OCI-LY1 (cell line): ENCODE results near the gene RAB4B.
"Not testable (repeated sequence)": the region's sequence is repeated elsewhere in the genome, so short reads cannot be mapped to it uniquely, and the experiment has no call there.

Source experiments
- H2AFZ ChIP-seq: fragments of 200-600 bp; sonication (generic), shearing (Covaris generic); 2 replicates; pipeline ENCODE4 v1.6.0; 2014; ENCODE audit warnings: antibody characterized with exemption, mild to moderate bottlenecking, low read length
- H3F3A ChIP-seq: fragments of 200-600 bp; sonication (generic), shearing (Covaris generic); 2 replicates; pipeline ENCODE4 v1.6.0; 2014; ENCODE audit warnings: mild to moderate bottlenecking, antibody characterized with exemption, low read length, moderate library complexity; ENCODE audit not compliant: insufficient read depth
- H3K27ac ChIP-seq: fragments of 200-600 bp; sonication (generic); 2 replicates; pipeline ENCODE4 v1.5.1; 2014; ENCODE audit warnings: low read length, mixed run types, mild to moderate bottlenecking, low read depth; ENCODE audit not compliant: poor library complexity, severe bottlenecking
- H3K27me3 ChIP-seq: fragments of 200-600 bp; sonication (generic); 2 replicates; pipeline ENCODE4 v1.6.0; 2014; ENCODE audit warnings: antibody characterized with exemption, mild to moderate bottlenecking, low read length, moderate library complexity; ENCODE audit not compliant: insufficient read depth
- H3K36me3 ChIP-seq: fragments of 200-600 bp; sonication (generic); 2 replicates; pipeline ENCODE4 v1.6.1; 2014; ENCODE audit warnings: mild to moderate bottlenecking, antibody characterized with exemption, low read length, moderate library complexity, mixed read lengths; ENCODE audit not compliant: insufficient read depth
- H3K4me1 ChIP-seq: fragments of 200-600 bp; sonication (generic); 2 replicates; pipeline ENCODE4 v1.5.1; 2014; ENCODE audit warnings: mild to moderate bottlenecking, low read length, moderate library complexity; ENCODE audit not compliant: insufficient read depth, severe bottlenecking
- H3K4me2 ChIP-seq: fragments of 200-600 bp; sonication (generic), shearing (Covaris generic); 2 replicates; pipeline ENCODE4 v1.6.1; 2014; ENCODE audit warnings: low read length
- H3K4me3 ChIP-seq: fragments of 200-600 bp; sonication (generic); 2 replicates; pipeline ENCODE4 v1.5.1; 2014; ENCODE audit warnings: low read length, low read depth, mild to moderate bottlenecking, mixed read lengths; ENCODE audit not compliant: poor library complexity, severe bottlenecking
- H3K79me2 ChIP-seq: fragments of 200-600 bp; shearing (Covaris generic); 2 replicates; pipeline ENCODE4 v1.6.1; 2016; ENCODE audit warnings: mixed run types, low read length, mixed read lengths; ENCODE audit not compliant: insufficient read depth
- H3K9ac ChIP-seq: fragments of 200-600 bp; sonication (generic), shearing (Covaris generic); 2 replicates; pipeline ENCODE4 v1.6.1; 2014; ENCODE audit warnings: mild to moderate bottlenecking, low read length, mixed read lengths
- H3K9me2 ChIP-seq: fragments of 200-600 bp; sonication (generic), shearing (Covaris generic); 2 replicates; pipeline ENCODE4 v1.6.1; 2014; ENCODE audit warnings: low read depth, mild to moderate bottlenecking, low read length, mixed read lengths
- H3K9me3 ChIP-seq: fragments of 200-600 bp; shearing (Covaris generic); 2 replicates; pipeline ENCODE4 v1.6.1; 2014; ENCODE audit warnings: low read length, mixed read lengths
- H4K20me1 ChIP-seq: fragments of 200-600 bp; sonication (generic), shearing (Covaris generic); 2 replicates; pipeline ENCODE4 v1.6.0; 2016; ENCODE audit warnings: mild to moderate bottlenecking, low read length; ENCODE audit not compliant: insufficient read depth

RAB4B gene

DNA sequence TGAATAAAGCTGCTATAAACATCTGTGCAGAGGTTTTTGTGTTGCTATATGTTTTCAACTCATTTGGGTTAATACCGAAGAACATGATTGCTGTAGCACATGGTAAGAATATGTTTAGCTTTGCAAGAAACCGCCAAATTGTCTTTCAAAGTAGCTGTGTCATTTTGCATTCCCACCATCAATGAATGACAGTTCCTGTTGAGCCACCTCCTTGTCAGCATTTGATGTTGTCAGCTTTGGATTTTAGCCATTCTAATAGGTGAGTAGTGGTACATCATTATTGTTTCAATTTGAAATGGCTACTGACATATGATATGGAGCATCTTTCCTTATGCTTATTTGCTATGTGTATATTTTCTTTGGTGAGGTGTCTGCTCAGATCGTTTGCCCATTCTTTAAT, 64.0 kb downstream of the RAB4B start:
- H3F3A ChIP-seq, H4K20me1 ChIP-seq, H3K4me2 ChIP-seq, H3K27ac ChIP-seq, H3K27me3 ChIP-seq, H3K9ac ChIP-seq, H3K4me1 ChIP-seq, H3K9me2 ChIP-seq, H3K36me3 ChIP-seq, H2AFZ ChIP-seq, H3K79me2 ChIP-seq, H3K4me3 ChIP-seq, H3K9me3 ChIP-seq: not testable (repeated sequence)

DNA sequence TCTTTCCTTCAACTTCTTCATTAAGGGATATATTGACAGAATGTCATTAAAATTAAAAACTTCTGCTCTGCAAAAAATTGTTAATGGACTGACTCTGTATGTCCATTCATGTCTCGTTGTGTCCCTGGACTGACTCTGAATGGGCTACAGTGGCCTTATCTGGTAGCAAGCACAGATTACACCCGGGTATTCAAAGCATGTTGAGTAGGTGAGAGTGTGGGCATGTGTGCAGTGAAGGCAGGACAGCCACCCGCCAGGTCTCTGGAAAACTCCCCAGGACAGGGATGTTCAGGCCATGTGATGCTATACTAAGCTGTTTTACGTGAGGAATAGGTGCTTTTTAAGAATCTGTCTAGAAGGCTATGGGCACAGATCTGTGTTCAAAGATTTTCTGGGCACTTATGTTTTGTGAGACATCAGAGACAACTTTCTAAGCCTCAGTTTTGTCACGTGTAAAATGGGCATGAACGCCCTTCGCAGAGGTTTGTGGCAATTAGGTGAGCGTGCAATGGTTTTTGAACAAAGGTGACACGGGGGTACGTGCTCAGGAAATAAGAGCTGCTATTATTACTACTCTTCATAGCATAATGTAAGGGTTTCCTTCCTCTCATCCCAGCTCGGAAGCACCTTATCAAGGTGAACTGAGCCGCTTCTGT, 65.1 kb downstream of the RAB4B start:
- not testable (repeated sequence) for H3K4me1 ChIP-seq, H3K79me2 ChIP-seq, H3K27ac ChIP-seq, H3K36me3 ChIP-seq, H2AFZ ChIP-seq, H3K9me3 ChIP-seq, H3K9me2 ChIP-seq, H3F3A ChIP-seq, H4K20me1 ChIP-seq, H3K9ac ChIP-seq, H3K27me3 ChIP-seq
- Histone ChIP-seq H3K4me2 (peak overlapping the region; percentile 56), H3K4me3 (peak overlapping the region; percentile 41)

DNA sequence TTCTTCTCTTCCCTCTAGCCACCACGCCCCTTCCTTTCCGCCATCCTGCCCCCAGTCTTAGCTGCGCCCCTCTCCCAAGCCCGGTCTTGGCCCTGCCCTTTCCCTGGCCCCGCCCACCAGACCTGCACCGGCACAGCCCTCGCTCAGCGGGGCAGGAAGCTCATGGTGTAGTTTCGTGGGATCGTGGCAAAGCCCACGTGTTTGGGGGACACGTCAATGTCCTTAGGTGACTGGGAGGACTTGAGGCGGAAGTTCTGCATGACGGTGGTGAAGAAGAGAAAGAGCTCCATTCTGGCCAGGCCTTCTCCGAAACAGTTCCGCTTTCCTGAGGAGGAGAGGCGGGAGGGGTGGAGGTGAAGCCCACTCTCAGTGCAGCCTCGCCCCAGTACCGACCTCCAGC, 65.6 kb downstream of the RAB4B start:
- H3K4me3 ChIP-seq, result peak overlapping the region; percentile 41
- H3K79me2 ChIP-seq, H3K9me3 ChIP-seq, H3K27me3 ChIP-seq, H2AFZ ChIP-seq, H3K4me1 ChIP-seq, H3K27ac ChIP-seq, H4K20me1 ChIP-seq, H3K36me3 ChIP-seq, H3F3A ChIP-seq, H3K9me2 ChIP-seq, H3K9ac ChIP-seq: not testable (repeated sequence)
- H3K4me2 ChIP-seq, result peak overlapping the region; percentile 56
